GM13976 (cell line): Measurements from ENCODE around the gene NFRKB.

ENCODE experiments used
- DNase-seq: peaks from one replicate; pipeline ENCODE4 v3.0.0; 2012; ENCODE audit warnings: low spot score
- in situ Hi-C: fragments of 300-500 bp; cut with MboI; formaldehyde crosslinking; loops from one replicate; pipeline ENCODE4 v1.12.0; 2022; ENCODE audit warnings: low sequenced_read_pairs, mixed read lengths, inconsistent platforms; ENCODE audit not compliant: unreplicated experiment
- TF ChIP-seq, protein P1 (sequence below): IDR thresholded peaks from 2 replicates; pipeline ENCODE4 v1.5.1; 2012; ENCODE audit warnings: borderline replicate concordance, mild to moderate bottlenecking; ENCODE audit not compliant: insufficient read depth; ENCODE audit errors: extremely low read depth, missing control alignments, control extremely low read depth

NFRKB gene

DNA sequence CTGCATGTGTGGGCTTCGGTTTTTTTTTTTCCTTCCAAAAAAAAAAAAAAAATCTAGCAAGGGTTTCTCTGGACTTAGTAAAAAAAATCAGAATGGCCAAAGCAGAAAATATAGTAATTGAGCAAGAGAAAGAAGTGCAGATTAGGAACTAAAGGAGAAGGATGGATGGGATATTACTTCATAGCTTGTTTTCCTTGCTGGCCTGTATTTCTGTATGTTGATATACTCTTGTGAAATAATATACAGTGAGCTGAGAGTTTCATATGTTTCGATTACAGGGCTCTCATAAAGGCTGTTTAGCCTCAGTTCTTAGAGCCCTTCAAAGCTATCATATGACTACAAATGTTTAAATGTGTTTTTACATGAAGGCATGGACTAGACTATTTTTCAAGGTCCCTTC, 34.3 kb upstream of the NFRKB start:
- TF ChIP-seq, protein P1, sequence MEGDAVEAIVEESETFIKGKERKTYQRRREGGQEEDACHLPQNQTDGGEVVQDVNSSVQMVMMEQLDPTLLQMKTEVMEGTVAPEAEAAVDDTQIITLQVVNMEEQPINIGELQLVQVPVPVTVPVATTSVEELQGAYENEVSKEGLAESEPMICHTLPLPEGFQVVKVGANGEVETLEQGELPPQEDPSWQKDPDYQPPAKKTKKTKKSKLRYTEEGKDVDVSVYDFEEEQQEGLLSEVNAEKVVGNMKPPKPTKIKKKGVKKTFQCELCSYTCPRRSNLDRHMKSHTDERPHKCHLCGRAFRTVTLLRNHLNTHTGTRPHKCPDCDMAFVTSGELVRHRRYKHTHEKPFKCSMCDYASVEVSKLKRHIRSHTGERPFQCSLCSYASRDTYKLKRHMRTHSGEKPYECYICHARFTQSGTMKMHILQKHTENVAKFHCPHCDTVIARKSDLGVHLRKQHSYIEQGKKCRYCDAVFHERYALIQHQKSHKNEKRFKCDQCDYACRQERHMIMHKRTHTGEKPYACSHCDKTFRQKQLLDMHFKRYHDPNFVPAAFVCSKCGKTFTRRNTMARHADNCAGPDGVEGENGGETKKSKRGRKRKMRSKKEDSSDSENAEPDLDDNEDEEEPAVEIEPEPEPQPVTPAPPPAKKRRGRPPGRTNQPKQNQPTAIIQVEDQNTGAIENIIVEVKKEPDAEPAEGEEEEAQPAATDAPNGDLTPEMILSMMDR = no peak
- DNase-seq = no peak
- in situ Hi-C loops = loop anchor here (5.0 to 25.0 kb wide), 2 partner anchors 203 to 483 kb away; no protein-coding TSS in a partner anchor

DNA sequence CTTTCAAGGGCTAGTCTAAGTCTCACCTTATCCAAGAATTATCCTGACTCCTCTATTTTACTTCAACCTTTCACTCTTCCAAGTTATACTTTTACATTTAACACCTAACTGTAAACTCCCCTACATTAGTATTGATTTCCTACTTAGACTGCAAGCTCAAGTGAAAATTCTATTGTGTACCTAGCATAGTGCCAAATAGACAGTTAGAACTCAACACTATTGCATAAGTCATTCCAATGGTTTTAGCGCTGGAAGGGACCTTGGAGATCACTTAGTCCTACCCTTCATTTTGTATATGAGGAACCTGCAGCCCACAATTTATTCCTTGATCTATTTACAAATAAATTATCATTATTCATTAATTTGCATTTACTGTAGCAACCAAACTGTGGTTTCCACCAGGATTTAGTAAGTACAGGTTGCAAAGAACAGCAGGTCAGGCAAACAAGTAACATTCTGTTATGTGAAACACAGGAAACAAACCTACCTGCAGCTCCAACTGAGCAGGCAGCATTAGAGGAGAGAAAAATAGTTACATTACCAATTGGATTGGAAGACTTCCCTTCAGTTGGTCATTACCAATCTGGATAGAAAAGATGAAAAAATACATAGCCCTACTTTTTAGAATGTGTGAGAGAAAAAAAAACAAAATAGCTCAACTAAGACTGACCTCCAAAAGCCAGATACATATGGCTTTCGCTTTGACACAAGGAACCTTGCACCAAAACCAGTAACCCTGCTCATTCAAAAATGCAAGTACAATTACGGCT, 33.7 kb upstream of the NFRKB start:
- in situ Hi-C loops = loop anchor here (5.0 to 25.0 kb wide), 2 partner anchors 203 to 483 kb away; no protein-coding TSS in a partner anchor
- TF ChIP-seq, protein P1 = no peak
- DNase-seq = no peak

DNA sequence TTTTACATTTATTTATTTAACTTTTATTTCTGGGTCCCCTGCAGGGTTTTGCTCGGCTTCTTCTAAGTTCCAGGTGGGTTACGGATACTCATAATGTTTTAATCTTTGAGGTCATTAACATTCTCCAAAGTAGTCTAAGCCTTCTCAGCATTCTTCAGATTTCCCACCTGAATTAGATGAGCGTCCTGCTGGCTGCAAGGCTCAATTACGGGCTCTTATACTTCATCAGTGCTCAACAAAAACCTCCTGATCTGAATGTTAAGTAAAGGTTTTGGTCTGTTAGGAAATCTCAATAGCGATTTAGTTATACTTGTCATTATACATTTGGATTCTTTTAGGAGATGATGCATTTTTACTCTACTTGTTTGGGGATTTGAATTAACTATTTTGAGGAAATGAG, 27.3 kb upstream of the NFRKB start:
- no peak for DNase-seq
- TF ChIP-seq, protein P1 = no peak
- in situ Hi-C loops = no loop called here

DNA sequence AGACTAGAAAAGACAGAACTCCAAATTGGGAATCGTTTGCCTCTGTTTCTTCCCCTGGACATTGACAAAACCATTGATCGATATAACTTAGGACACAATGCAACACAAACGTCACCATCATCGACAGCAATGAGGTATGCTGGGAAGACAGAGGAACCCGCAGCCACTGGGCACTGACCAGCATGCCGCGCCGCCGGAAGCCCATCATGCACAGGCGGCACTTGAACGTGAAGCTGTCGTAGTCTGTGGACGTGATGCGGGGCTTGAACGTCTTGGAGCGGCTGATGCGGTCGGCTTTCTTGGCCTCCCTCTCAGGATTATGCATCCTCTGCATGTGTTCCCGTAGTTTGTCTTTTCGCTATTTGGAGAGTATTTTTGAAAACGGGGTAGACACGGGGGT, 23.0 kb upstream of the NFRKB start:
- in situ Hi-C loops = no loop called here
- no peak for DNase-seq
- TF ChIP-seq, protein P1 = no peak

DNA sequence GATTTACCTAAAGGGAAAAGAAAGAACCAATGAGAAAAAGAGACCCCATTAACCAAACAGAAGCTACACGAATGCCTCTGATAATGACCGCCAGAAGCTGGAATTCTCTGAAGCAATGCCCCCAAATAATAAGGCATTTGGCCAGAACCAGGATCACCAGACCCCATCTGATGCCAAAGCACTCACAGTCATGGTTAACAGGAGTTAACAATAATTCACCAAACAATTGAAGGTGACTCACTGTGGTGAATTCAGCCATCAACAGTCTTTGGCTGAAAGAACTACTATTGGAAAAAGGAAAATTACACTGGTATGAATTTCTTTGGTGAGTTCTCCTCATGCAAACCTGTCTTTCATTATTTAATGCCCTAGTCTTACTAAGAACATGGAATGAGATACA, 21.9 kb upstream of the NFRKB start:
- TF ChIP-seq, protein P1 = no peak
- DNase-seq = no peak
- in situ Hi-C loops = no loop called here

DNA sequence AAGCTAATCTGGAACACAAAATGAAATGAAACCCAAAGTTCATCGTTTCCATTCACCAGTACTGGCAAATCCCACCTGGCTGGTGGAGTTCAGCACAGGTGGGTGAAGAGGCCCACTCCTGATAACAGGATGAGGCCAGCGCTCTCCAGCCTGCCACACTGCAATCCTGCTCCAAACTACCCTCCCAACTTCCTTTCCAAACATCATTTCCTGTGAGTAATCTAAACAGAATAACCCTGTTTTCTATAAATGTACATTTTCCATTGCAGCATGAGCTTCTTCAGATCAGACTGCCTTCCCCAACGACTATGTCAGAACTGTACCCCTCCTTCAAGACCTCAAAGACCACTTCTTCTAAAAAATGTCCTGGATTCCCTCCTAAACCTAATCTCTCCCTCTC, 15.9 kb upstream of the NFRKB start:
- TF ChIP-seq, protein P1 = no peak
- no peak for DNase-seq
- in situ Hi-C loops = no loop called here
